Skeletal muscle satellite cell (primary cell): ENCODE results near the gene UBL7.

Experiments used
- H3K27me3 ChIP-seq: 2 replicates; pipeline ENCODE4 v1.7.0; 2013; ENCODE audit warnings: low read length; ENCODE audit not compliant: control insufficient read depth, insufficient read depth
- H3K36me3 ChIP-seq: 2 replicates; pipeline ENCODE4 v1.7.0; 2013; ENCODE audit warnings: mild to moderate bottlenecking, control low read depth, low read length; ENCODE audit not compliant: insufficient read depth
- H3K4me1 ChIP-seq: 2 replicates; pipeline ENCODE4 v1.7.0; 2013; ENCODE audit warnings: low read length; ENCODE audit not compliant: control insufficient read depth, insufficient read depth
- H3K4me2 ChIP-seq: 2 replicates; pipeline ENCODE4 v1.7.0; 2013; ENCODE audit warnings: mild to moderate bottlenecking, low read length
- H3K4me3 ChIP-seq: 2 replicates; pipeline ENCODE4 v1.7.0; 2013; ENCODE audit warnings: low read length
- H3K9ac ChIP-seq: 2 replicates; pipeline ENCODE4 v1.7.0; 2013; ENCODE audit warnings: mild to moderate bottlenecking, low read depth, low read length, moderate library complexity
- H3K9me3 ChIP-seq: replicated peaks from 2 replicates; pipeline ENCODE4 v1.7.0; 2013; ENCODE audit warnings: mild to moderate bottlenecking, control low read depth, low read length

Gene UBL7

GRCh38 chr15:74434263-74435136, 26.5 kb downstream of the UBL7 start:
- H3K9ac ChIP-seq: peak overlapping the region; percentile 91

GRCh38 chr15:74433592-74434262, 27.2 kb downstream of the UBL7 start, which contains the start of gene SEMA7A:
Gene SEMA7A (minus strand): TSS chr15:74433958. CDS start chr15:74433918, 40 bp downstream.
- Histone ChIP-seq H3K9me3 (no peaks in the 10 kb centered on the region), H3K4me2 (peak within 1 kb of the TSS; percentile 99), H3K9ac (peak within 1 kb of the TSS; percentile 91), H3K4me1 (peaks cover 47% of the 10 kb centered on the region), H3K4me3 (peak within 1 kb of the TSS; percentile 95), H3K36me3 (peaks cover 5% of the 10 kb centered on the region), H3K27me3 (no peaks in the 10 kb centered on the region)

More at GRCh38 chr15:74434263-74435136, 26.5 kb downstream of the UBL7 start:
- peaks cover 5% of the 10 kb centered on the region for H3K36me3 ChIP-seq
- H3K27me3 ChIP-seq: no peaks in the 10 kb centered on the region
- H3K9me3 ChIP-seq: no peaks in the 10 kb centered on the region
- peaks cover 39% of the 10 kb centered on the region for H3K4me1 ChIP-seq
- H3K4me2 ChIP-seq: peak overlapping the region; percentile 88
- peak overlapping the region; percentile 95 for H3K4me3 ChIP-seq

GRCh38 chr15:74432968-74433591, 27.9 kb downstream of the UBL7 start:
- Histone ChIP-seq H3K9ac (peak overlapping the region; percentile 91), H3K4me3 (peak overlapping the region; percentile 95), H3K4me1 (peaks cover 53% of the 10 kb centered on the region)

GRCh38 chr15:74432271-74432967, 28.5 kb downstream of the UBL7 start:
- H3K4me2 ChIP-seq: peak overlapping the region; percentile 99
- H3K9me3 ChIP-seq: no peaks in the 10 kb centered on the region
- peaks cover 18% of the 10 kb centered on the region for H3K36me3 ChIP-seq
- peaks cover 59% of the 10 kb centered on the region for H3K4me1 ChIP-seq
- peak overlapping the region; percentile 91 for H3K9ac ChIP-seq
- peak overlapping the region; percentile 95 for H3K4me3 ChIP-seq
- no peaks in the 10 kb centered on the region for H3K27me3 ChIP-seq

More at GRCh38 chr15:74432968-74433591, 27.9 kb downstream of the UBL7 start:
- Histone ChIP-seq H3K4me2 (peak overlapping the region; percentile 99), H3K9me3 (no peaks in the 10 kb centered on the region), H3K27me3 (no peaks in the 10 kb centered on the region), H3K36me3 (peaks cover 11% of the 10 kb centered on the region)

- peaks cover 23% of the 10 kb centered on the region for H3K36me3 ChIP-seq
- H3K27me3 ChIP-seq: no peaks in the 10 kb centered on the region
- H3K4me1 ChIP-seq: peaks cover 65% of the 10 kb centered on the region
- peak overlapping the region; percentile 91 for H3K9ac ChIP-seq
- peak overlapping the region; percentile 99 for H3K4me2 ChIP-seq
- H3K9me3 ChIP-seq: no peaks in the 10 kb centered on the region
- H3K4me3 ChIP-seq: peak overlapping the region; percentile 95
These were observed 29.3 kb downstream of the UBL7 start for GRCh38 chr15:74431645-74432044.

- Histone ChIP-seq H3K27me3 (no peaks in the 10 kb centered on the region), H3K9ac (peak overlapping the region; percentile 91), H3K4me1 (peaks cover 67% of the 10 kb centered on the region), H3K9me3 (no peaks in the 10 kb centered on the region), H3K36me3 (peaks cover 28% of the 10 kb centered on the region), H3K4me2 (peak overlapping the region; percentile 99), H3K4me3 (peak overlapping the region; percentile 95)
These were observed 29.8 kb downstream of the UBL7 start for GRCh38 chr15:74431116-74431515.

GRCh38 chr15:74430510-74430951, 30.4 kb downstream of the UBL7 start:
- H3K4me1 ChIP-seq: peaks cover 70% of the 10 kb centered on the region
- no peaks in the 10 kb centered on the region for H3K9me3 ChIP-seq
- H3K27me3 ChIP-seq: no peaks in the 10 kb centered on the region
- peak overlapping the region; percentile 99 for H3K4me2 ChIP-seq
- peak overlapping the region; percentile 91 for H3K9ac ChIP-seq
- peaks cover 32% of the 10 kb centered on the region for H3K36me3 ChIP-seq
- peak overlapping the region; percentile 95 for H3K4me3 ChIP-seq

- no peaks in the 10 kb centered on the region for H3K27me3 ChIP-seq
These were observed 31.1 kb downstream of the UBL7 start for GRCh38 chr15:74429781-74430400.

GRCh38 chr15:74428970-74429780, 31.8 kb downstream of the UBL7 start:
- H3K9ac ChIP-seq: no peak overlapping the region

More at GRCh38 chr15:74429781-74430400, 31.1 kb downstream of the UBL7 start:
- Histone ChIP-seq H3K4me2 (peak overlapping the region; percentile 99), H3K4me1 (peaks cover 76% of the 10 kb centered on the region), H3K9me3 (no peaks in the 10 kb centered on the region), H3K4me3 (peak overlapping the region; percentile 95), H3K9ac (peak overlapping the region; percentile 91), H3K36me3 (peaks cover 37% of the 10 kb centered on the region)

GRCh38 chr15:74428442-74428787, 32.5 kb downstream of the UBL7 start:
- H3K4me1 ChIP-seq: peaks cover 81% of the 10 kb centered on the region
- H3K9ac ChIP-seq: peak overlapping the region; percentile 14
- no peaks in the 10 kb centered on the region for H3K27me3 ChIP-seq

More at GRCh38 chr15:74428970-74429780, 31.8 kb downstream of the UBL7 start:
- H3K4me1 ChIP-seq: peaks cover 77% of the 10 kb centered on the region
- H3K27me3 ChIP-seq: no peaks in the 10 kb centered on the region
- peaks cover 40% of the 10 kb centered on the region for H3K36me3 ChIP-seq
- no peaks in the 10 kb centered on the region for H3K9me3 ChIP-seq
- no peak overlapping the region for H3K4me3 ChIP-seq
- H3K4me2 ChIP-seq: peak overlapping the region; percentile 99

More at GRCh38 chr15:74428442-74428787, 32.5 kb downstream of the UBL7 start:
- H3K36me3 ChIP-seq: peaks cover 47% of the 10 kb centered on the region
- no peaks in the 10 kb centered on the region for H3K9me3 ChIP-seq
- no peak overlapping the region for H3K4me3 ChIP-seq
- H3K4me2 ChIP-seq: peak overlapping the region; percentile 99
